CD4-positive, alpha-beta T cell treated with Interleukin-15 for 1 hour (primary cell): ENCODE data around the gene NUP210.

ENCODE experiments used
- DNase-seq: peaks from one replicate; pipeline ENCODE4 v3.0.0-alpha.2; 2020

Gene NUP210

GRCh38 chr3:13346481-13347389 is 73.4 kb downstream of the NUP210 start:
- peak; percentile 79 for DNase-seq

DNA sequence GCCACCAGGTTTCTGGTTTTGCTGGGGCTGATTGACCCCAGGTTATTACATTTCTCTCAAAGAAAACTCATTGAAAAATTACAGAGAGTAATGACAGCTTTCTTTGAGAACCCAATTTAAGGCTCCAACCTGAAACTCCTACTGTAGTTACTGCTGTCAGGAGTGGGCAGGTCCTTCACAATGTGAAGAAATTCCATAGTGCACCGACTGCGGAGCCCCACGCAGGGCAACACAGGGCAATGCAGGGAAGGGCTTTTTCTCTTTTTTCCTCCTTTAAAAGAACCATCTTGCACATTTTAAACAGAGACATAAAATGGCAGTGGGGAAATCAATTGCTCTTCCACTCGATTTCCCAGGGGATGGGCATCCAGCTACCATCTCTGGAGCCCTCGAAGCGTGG is 74.3 kb downstream of the NUP210 start:
- no peak for DNase-seq

DNA sequence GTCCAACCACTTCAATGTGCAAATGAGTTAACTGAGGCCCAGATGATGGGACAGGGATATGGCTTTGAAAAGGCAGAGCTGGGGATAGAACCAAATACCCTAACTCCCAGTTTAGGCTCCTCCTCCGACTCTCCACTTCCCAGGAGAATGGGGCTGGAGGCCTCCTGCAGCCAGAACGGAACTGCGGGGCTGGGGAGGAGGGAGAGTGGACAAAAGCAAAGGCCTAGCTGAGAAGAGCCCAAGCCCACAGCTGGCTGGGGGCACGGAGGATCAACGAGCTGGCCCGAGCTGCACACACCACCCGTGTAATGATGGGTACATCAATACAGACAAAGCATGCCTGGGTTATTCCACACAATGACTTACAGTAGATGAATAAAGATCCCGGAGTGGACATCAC is 74.8 kb downstream of the NUP210 start:
- no peak for DNase-seq

DNA sequence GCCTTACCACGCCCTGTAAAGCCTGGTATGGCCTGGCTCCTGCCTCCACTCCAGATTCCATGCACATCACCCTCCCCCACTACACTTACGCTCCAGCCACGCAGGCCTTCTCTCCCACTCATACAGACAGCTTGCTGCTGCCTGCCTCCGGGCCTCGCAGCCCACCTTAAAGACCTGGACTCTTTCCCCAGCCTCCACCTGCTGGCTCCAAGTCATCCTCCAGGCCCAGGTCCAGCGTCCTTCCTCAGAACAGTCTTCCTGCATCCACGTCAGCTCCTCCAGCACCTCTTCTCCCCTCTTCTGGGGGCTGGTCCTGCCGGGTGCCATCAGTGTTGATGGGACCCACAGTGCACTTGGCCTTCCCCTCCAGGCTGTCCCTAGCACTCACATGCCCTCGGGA is 75.5 kb downstream of the NUP210 start:
- DNase-seq, result no peak

DNA sequence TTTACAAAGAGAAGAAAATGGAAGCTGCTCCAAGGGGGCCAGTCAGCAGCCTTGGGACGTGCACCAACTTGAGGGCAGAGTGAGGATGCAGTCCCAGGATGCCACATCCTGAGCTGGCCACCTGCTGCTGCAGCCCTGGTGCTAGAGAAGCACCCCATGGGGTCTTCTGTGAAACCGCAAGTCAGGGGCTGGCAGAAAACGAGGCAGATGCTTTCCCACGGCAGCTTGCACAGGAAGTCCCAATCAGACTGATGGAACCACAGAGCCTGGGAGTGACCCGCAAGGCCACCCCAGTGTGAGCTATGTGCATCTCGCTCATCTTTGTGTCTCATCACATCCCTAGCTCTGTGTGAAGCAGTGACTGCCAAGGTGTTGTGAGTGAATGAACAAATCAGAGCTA is 76.5 kb downstream of the NUP210 start:
- DNase-seq, result no peak

DNA sequence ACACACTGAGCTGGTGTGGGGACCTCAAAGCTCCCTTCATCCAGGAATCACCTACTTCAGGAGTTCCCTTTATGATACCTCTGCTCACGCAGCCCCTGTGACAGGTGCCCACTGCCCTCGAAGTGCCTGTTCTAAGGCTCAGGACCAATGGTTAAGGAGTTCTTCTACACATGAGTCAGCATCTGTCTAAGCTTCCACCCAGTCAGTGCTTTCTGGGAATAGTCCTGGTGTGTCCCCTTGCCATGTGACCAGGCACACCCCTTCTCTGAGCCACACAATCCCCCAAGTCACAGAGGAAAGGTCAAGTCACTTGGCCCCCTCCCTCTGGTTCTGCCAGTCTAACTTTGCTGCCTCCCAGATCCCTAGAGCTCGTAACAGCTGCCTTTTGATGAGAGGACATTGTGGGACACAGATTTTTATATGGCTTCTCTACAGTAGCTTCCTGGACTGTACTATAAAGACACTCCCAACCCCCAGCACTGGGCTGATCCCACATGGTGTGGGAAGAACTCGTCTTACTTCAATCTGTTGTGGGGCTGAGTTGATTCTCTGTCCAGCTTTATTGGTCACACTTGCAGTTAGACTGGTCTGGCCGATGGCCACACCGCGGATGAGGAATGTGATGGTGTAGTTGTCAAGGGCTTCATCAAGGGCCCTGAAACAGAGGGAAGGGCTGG is 78.8 kb downstream of the NUP210 start:
- no peak for DNase-seq

- DNase-seq, result no peak
Measured at GRCh38 chr3:13339833-13340232, 80.3 kb downstream of the NUP210 start.

- no peak for DNase-seq
Measured at GRCh38 chr3:13338996-13339395, 81.1 kb downstream of the NUP210 start.

DNA sequence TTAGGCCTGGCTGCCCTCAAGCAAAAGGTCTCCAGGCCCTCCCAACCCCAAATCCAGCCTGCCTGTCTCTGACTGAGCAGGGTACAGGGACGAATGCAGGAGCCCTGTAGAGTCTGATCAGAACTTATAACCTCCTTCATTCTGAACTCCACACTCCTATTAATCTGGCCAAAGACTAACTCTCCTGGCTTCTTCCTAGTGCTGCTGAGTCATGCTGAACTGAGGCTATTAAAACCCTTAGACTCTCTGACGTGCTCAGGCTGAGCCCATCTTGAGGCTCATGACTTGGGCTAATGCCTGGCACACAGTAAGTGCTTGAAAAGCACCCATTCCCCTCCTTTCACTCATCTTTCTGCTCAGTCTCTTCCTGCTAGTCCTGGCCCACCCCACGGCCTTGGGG is 81.9 kb downstream of the NUP210 start:
- no peak for DNase-seq

GRCh38 chr3:13336592-13336991 is 83.5 kb downstream of the NUP210 start:
- DNase-seq, result no peak

DNA sequence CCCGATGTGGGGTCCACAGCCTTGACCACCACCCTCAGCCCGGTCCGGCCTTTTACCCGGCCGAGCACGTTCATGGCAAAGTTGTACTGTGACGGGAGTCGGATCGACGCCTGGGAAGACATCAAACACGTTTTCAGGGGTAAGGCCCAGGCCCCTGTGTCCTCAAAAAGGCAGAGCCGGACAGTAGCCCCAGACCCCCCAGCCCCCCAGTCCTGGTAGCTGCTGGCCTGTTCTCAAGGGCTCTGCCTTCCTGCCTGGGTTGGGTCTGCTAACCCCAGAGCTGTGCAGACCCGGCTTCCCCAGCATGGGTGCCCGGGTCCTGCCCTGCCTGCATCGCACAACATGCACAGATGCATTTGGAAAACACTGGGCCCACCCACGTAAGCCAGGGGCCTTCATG is 84.6 kb downstream of the NUP210 start:
- no peak for DNase-seq

DNA sequence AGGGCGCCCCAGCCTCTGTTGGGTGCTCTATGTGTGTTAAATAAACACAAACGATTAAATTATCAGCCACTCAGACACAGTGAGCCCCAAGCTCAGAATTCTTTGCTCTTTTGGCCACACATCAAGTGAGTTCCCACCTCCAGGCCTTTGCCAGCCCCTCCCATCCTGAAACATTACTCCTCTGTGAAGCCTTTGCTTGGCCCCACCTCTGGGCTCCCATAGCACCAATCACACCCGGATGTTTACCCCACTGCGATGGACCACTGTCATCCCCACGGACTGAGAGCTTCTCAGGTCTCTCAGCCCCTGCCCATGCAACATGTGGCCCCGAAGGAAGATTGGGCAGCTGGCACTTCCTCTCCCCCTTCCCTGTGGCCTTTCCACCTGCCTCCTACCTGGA is 85.1 kb downstream of the NUP210 start:
- DNase-seq, result no peak

DNA sequence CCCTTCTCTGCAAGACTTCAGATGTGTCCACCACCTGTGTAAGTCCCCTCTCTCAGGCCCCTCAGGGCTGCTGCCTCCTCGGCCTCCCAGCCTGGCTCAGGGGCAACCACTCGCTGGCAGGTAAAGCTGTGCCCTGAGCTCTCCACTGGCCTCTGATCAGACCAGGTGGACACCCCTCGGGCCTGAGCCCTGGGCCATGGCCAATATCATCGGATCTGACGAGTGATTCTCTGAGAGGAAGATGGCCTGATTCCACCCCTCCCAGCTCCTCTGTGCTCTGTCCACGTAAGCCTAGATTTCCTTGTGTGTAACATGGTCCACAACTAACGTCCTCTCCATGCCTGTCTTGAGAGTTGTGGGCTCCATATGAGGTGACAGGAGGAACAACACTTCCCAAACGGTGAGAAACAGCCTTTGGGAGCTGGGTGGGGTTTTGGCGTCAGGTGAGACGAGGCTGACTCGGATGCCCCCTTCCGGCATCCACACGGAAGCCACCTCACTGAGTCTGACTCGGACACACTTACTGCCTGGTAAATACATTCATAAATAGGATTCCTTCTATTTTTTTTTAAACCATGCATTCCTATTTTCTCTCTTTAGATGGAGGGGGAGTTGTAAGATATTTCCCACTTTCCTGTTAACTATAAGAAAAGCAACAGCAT is 86.8 kb downstream of the NUP210 start:
- no peak for DNase-seq

DNA sequence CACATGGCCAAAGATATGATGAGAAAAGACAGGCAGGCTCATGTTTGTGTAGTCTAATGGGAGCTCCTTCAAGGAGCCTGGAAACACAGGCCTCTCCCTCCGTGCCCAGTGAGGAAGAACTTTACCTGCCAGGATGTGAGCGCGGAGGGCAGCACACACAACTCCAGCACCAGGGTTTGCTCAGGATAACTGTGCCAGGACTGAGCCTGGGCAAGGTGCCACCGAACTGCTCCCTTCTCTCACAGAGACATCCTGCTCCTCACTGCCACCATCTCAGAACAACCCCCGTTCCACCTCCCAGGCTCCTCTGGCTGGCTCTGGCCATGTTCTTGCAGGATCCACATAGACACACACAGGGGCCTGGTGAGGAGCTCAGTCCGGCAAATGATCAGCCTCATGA is 87.4 kb downstream of the NUP210 start:
- no peak for DNase-seq

DNA sequence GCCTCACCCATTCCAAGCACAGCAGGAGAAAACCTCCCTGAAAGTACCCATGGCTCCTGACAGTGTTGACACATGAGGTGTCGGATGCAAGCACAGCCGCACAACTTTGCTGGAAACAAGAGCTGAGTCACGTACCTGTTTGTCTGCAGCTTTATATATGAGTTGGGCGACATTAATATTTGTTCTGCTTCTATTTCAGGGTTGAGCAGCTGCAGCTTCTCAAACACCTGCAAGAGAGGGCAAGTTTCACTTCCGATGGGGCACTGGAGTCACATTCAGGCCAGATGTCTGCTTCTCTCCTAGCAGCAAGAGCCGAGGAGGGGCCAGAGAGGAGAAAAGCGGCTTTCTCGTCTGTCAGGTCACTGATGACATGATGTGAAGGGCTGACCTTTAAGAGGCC is 88.0 kb downstream of the NUP210 start:
- DNase-seq, result peak; percentile 57

DNA sequence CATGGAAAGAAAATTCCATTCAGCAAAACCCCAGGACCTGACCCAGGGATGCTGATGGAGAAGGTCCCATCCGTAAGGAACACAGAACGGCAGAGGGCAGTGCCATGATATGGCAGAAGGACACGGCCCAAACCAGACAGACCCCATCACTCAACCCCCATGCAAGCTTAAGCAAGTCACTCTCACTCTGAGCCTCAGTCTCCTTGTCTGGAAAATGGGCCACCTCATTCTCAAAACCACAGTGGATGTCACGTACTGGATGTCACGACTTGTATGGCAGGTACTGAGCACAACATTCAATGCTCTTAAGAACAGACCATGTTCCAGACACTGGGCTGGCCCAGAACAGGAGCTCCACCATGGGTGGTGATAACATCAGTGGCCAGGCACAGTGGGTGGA is 90.4 kb downstream of the NUP210 start:
- DNase-seq, result no peak

DNA sequence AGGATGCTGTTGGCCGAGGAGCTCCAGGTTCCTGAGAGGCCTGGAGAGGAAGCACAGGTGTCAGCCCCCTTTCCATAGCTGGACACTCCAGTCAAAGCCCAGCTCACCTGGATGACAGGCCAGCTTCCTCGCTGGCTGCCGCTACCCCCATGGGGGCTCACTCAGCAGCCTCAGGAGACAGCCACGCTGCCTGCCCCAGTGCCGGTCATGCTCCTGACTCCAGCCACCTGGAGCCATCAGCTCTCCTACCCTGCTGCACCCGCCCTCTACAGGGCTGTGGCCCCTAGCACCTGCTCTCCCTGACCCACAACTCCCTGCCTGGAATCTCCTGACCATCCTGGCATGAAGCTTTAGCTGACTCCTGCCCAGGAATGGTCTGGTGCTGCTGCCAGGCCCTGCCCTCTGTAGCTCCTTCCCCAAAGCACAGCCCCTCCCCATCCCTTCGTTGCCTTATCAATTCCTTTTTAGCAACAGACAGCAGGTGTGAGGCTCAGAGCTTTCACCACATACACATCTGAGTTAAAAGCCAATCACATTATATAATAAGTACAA is 94.2 kb downstream of the NUP210 start:
- no peak for DNase-seq

- DNase-seq, result no peak
Measured at GRCh38 chr3:13324835-13325501, 95.2 kb downstream of the NUP210 start.

- no peak for DNase-seq
Measured at GRCh38 chr3:13323822-13324221, 96.3 kb downstream of the NUP210 start.

DNA sequence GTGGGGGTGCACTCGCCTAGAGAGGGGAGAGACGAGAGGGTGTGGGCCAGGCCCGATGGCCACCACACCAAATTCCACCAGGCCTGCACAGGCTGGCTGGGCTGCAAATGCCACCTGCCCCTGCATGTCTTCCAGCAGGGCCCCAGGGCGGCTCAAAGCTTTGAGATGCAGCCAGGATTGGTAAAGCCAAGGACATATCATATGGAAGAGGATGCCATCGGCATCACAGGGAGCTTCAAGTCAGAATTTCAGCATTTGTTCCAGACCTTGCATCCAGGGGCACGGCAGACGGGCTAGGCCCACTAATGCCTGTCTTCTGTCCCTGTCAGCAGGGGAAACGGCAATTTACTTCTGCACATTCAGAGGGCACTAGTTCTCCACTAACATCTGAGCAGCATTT is 97.8 kb downstream of the NUP210 start:
- no peak for DNase-seq

- no peak for DNase-seq
Measured at GRCh38 chr3:13319564-13320220, 100.4 kb downstream of the NUP210 start.
